ENCODE results near the gene KIF15.

DNA sequence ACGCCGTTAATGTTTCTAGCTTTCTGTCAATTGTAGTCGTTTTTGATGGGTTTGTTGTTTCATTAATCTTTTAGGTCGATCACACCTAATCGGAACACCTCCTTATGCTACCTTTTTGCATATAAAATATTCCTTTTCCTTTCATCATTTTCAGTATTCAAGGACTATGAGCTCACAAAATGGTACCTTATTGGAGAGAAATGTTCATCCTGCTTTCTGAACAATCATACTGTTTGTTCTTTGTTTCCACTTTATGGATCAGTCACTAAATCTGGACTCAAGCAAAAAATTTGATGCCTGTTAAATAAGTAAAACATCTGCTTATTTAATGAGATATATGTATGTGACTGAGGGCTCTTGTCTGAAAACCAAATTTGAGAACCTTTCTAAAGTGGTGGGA, 1.1 kb downstream of the KIF15 start:
- TF ChIP-seq REST (IDR thresholded peaks at IDR 0.05; ENCODE audit: low read depth) (no peak), POLR2A (IDR thresholded peaks at IDR 0.05; ENCODE audit: borderline replicate concordance, extremely low read depth, insufficient read depth, insufficient read length) (no peak), EGR1 (IDR thresholded peaks at IDR 0.05; ENCODE audit: low read depth) (no peak), EZH2phosphoT487 (IDR thresholded peaks at IDR 0.05; ENCODE audit: borderline replicate concordance) (no peak), JUND (IDR thresholded peaks at IDR 0.05) (no peak), RAD21 (IDR thresholded peaks at IDR 0.05; ENCODE audit: low read depth) (no peak), SIN3A (IDR thresholded peaks at IDR 0.05; ENCODE audit: low read depth) (no peak), EZH2 (IDR thresholded peaks at IDR 0.05) (no peak), ZNF274 (IDR thresholded peaks at IDR 0.05; ENCODE audit: low read depth, low read length) (no peak), YY1 (IDR thresholded peaks at IDR 0.05; ENCODE audit: extremely low read depth, insufficient replicate concordance, low read depth, low read length) (no peak), CBX3 (IDR thresholded peaks at IDR 0.05; ENCODE audit: low read depth) (no peak)
- TF ChIP-seq, protein P1, sequence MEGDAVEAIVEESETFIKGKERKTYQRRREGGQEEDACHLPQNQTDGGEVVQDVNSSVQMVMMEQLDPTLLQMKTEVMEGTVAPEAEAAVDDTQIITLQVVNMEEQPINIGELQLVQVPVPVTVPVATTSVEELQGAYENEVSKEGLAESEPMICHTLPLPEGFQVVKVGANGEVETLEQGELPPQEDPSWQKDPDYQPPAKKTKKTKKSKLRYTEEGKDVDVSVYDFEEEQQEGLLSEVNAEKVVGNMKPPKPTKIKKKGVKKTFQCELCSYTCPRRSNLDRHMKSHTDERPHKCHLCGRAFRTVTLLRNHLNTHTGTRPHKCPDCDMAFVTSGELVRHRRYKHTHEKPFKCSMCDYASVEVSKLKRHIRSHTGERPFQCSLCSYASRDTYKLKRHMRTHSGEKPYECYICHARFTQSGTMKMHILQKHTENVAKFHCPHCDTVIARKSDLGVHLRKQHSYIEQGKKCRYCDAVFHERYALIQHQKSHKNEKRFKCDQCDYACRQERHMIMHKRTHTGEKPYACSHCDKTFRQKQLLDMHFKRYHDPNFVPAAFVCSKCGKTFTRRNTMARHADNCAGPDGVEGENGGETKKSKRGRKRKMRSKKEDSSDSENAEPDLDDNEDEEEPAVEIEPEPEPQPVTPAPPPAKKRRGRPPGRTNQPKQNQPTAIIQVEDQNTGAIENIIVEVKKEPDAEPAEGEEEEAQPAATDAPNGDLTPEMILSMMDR (IDR thresholded peaks at IDR 0.05 in 2 of 3, conservative IDR thresholded peaks at IDR 0.05 in 1 of 3; ENCODE audit: borderline replicate concordance in 1 of 3, insufficient read depth in 1 of 3, low read depth in 2 of 3, low read length in 2 of 3) = no peak
- TF ChIP-seq, protein P2, sequence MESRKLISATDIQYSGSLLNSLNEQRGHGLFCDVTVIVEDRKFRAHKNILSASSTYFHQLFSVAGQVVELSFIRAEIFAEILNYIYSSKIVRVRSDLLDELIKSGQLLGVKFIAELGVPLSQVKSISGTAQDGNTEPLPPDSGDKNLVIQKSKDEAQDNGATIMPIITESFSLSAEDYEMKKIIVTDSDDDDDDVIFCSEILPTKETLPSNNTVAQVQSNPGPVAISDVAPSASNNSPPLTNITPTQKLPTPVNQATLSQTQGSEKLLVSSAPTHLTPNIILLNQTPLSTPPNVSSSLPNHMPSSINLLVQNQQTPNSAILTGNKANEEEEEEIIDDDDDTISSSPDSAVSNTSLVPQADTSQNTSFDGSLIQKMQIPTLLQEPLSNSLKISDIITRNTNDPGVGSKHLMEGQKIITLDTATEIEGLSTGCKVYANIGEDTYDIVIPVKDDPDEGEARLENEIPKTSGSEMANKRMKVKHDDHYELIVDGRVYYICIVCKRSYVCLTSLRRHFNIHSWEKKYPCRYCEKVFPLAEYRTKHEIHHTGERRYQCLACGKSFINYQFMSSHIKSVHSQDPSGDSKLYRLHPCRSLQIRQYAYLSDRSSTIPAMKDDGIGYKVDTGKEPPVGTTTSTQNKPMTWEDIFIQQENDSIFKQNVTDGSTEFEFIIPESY (IDR thresholded peaks at IDR 0.05; ENCODE audit: extremely low read depth, insufficient replicate concordance, low read length) = no peak
- TF ChIP-seq, protein P3, sequence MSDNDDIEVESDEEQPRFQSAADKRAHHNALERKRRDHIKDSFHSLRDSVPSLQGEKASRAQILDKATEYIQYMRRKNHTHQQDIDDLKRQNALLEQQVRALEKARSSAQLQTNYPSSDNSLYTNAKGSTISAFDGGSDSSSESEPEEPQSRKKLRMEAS (IDR thresholded peaks at IDR 0.05) = no peak
